IMR-90 (cell line): ENCODE data around the gene ZSWIM3.

ENCODE experiments used
- BHLHE40 ChIP-seq: fragments of 150-350 bp; IDR thresholded peaks from 2 replicates; pipeline ENCODE4 v1.6.1; 2016; ENCODE audit warnings: mild to moderate bottlenecking, low read depth, low read length
- CHD1 ChIP-seq: IDR thresholded peaks from 2 replicates; pipeline ENCODE4 v1.6.1; 2012; ENCODE audit warnings: low read depth, low read length, improper control_type of control experiment
- MAFK ChIP-seq: IDR thresholded peaks from 2 replicates; pipeline ENCODE4 v1.6.1; 2012; ENCODE audit warnings: low read depth, low read length, improper control_type of control experiment
- POLR2A ChIP-seq: IDR thresholded peaks from 2 replicates; pipeline ENCODE4 v1.6.1; 2012; ENCODE audit warnings: mild to moderate bottlenecking, low read depth, low read length
- RAD21 ChIP-seq: IDR thresholded peaks from 2 replicates; pipeline ENCODE4 v1.6.1; 2012; ENCODE audit warnings: low read length, improper control_type of control experiment
- RCOR1 ChIP-seq: IDR thresholded peaks from 2 replicates; pipeline ENCODE4 v1.6.1; 2012; ENCODE audit warnings: mild to moderate bottlenecking, low read length, improper control_type of control experiment; ENCODE audit not compliant: insufficient replicate concordance
- RFX5 ChIP-seq: IDR thresholded peaks from 2 replicates; pipeline ENCODE4 v1.8.0; 2012; ENCODE audit warnings: low read depth, mild to moderate bottlenecking, low read length, moderate library complexity
- SMC3 ChIP-seq: fragments of 150-350 bp; IDR thresholded peaks from 2 replicates; pipeline ENCODE4 v1.6.1; 2016; ENCODE audit warnings: low read depth, mild to moderate bottlenecking, antibody characterized with exemption, low read length, moderate library complexity
- TF ChIP-seq, protein P1 (sequence below): conservative IDR thresholded peaks from 2 replicates; pipeline ENCODE4 v1.5.1; 2012; ENCODE audit warnings: mild to moderate bottlenecking, low read depth, low read length, improper control_type of control experiment

- TF ChIP-seq POLR2A, result no peak
- TF ChIP-seq, protein P1, sequence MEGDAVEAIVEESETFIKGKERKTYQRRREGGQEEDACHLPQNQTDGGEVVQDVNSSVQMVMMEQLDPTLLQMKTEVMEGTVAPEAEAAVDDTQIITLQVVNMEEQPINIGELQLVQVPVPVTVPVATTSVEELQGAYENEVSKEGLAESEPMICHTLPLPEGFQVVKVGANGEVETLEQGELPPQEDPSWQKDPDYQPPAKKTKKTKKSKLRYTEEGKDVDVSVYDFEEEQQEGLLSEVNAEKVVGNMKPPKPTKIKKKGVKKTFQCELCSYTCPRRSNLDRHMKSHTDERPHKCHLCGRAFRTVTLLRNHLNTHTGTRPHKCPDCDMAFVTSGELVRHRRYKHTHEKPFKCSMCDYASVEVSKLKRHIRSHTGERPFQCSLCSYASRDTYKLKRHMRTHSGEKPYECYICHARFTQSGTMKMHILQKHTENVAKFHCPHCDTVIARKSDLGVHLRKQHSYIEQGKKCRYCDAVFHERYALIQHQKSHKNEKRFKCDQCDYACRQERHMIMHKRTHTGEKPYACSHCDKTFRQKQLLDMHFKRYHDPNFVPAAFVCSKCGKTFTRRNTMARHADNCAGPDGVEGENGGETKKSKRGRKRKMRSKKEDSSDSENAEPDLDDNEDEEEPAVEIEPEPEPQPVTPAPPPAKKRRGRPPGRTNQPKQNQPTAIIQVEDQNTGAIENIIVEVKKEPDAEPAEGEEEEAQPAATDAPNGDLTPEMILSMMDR, result no peak
- no peak for TF ChIP-seq RCOR1
- no peak for TF ChIP-seq BHLHE40
- TF ChIP-seq RFX5, result no peak
- no peak for TF ChIP-seq CHD1
- no peak for TF ChIP-seq SMC3
- TF ChIP-seq RAD21, result no peak
- TF ChIP-seq MAFK, result no peak
These were observed 8.3 kb upstream of the ZSWIM3 start for GRCh38 chr20:45848969-45849582.
